NCI-H748 (cell line): ENCODE data around the gene PABPC3.

Source experiments
- DNase-seq: peaks from one replicate; lab custom pipeline; 2025; ENCODE audit not compliant: unreplicated experiment; lab: John Stamatoyannopoulos, UW

Gene PABPC3

DNA sequence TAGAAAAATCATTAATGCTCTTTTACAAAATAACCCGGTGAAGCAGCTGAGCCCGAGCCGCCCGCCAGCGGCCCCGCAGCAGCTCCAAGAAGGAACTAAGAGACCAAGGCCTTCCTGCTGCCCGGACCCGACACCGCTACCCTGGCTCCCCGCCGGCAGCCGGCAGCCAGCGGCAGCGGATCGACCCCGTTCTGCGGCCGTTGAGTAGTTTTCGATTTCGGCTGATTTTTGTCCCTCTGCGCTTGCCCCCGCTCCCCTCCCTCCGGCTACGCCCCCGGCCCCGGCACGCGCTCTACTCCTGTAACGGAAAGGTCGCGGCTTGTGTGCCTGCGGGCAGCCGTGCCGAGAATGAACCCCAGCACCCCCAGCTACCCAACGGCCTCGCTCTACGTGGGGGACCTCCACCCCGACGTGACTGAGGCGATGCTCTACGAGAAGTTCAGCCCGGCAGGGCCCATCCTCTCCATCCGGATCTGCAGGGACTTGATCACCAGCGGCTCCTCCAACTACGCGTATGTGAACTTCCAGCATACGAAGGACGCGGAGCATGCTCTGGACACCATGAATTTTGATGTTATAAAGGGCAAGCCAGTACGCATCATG, at the start of gene PABPC3:
TSS of gene PABPC3 (plus strand) at position 286 of the 603 bp plus-strand sequence. CDS start at position 349, 63 bp downstream.
- no peak for DNase-seq

DNA sequence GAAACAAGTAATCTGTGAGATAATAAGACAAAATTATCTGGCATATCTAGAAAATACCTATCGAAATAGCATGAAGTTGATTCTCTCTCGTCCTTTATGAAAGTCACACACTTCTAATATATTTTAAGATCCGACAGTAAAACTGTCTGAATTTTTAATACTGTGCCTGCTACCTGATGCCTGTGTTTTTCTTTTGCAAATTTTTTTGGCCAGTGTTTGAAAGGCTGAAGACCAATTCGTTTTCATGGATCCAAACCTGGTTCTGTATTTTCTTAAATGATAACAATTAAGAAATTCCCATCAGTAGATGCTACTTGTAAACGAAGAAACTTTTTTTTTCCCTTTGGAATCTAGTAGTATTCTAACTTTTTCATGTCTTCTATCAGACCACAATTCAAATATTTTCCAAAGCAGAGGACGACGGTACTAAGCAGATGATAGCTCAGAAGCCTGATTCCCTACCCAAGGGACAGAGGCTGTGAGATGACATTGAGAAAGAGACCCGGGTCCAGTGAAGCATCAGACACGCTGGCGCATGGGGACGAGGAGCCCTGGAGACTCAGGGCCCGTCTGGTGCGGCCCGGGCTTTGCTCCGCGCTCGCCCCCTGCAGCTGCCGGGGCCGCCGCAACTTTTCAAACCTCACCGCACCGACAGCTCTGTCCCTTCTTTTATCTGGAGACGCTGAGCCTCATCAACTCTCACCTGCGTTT, 49.5 kb upstream of the PABPC3 start:
- DNase-seq = peak; percentile 65

DNA sequence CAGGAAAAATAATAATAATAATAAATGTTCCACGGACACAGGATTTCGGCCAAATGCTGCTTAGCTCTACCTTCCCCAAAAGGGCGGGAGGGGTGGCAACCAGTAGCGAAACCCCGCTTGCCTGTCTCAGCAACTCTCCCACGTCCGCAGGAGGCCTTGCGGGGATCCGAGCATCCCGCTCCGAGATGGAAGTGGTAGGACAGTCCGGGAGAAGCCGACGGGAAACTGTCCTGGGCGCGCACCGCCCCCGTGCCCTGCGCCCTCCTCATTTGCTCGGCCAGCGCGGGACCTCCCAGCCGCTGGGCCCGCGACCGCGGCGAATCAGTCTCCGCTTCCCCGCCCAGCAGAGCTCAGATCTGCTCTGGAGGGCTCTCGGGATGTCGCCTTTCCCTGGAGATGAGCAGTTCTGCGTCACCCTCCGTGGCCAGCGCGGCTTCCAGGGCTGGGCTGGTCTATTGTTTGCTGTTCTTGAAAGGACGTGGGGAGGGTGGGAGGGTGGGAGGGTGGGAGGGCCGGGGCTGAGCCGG, 48.9 kb upstream of the PABPC3 start:
- DNase-seq = peak; percentile 86

DNA sequence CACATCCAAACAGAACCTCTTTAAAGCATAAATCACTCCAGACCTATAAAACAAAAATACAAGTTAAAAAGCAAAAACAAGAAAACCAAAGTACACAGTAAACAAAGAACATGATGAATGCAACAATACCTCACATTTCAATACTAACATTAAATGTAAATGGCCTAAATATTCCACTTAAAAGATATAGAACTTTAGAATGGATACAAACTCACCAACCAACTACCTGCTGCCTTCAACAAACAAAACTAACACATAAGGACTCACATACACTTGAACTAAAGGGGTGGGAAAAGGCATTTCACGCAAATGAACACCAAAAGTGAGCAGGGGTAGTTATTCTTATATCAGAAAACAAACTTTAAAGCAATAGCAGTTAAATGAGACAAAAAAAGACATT, 44.9 kb upstream of the PABPC3 start:
- no peak for DNase-seq

DNA sequence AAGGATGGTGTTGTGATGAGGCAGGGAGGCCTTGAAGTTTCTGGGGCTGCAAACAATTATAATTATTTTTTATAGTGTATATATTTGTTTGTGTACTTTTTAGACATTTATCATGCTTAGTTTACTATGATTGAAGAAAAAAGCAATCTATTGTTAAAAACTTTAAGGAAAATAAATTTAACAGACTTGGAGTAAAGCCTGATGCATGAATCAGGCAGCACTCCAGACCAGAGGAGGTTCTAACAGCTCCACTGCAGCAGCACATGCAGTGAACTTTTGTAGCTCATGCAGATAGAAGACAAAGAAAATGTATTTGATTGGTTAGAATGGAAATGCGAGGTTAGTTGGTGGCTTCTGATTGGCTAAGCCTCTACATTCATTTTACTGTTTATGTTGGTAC, 36.8 kb upstream of the PABPC3 start:
- no peak for DNase-seq

DNA sequence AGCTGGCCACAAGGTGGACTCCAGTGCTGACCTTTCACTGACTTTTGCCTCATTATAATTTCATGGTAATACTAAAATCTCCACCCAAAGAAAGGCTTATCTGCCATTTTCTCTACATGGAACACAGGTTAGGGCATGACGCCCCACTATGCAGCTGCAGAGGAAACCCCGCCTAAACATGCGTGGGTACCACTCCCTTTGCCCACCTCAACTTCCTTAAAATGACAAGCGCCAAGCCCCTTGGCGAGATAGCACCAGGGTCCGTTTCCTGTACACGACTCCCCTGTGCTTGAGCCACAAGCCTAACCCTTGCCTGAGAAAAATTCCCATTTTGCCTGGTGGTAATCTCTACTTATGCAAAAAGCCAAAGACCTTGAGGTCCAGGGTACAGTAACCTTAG, 36.0 kb upstream of the PABPC3 start:
- DNase-seq = no peak

DNA sequence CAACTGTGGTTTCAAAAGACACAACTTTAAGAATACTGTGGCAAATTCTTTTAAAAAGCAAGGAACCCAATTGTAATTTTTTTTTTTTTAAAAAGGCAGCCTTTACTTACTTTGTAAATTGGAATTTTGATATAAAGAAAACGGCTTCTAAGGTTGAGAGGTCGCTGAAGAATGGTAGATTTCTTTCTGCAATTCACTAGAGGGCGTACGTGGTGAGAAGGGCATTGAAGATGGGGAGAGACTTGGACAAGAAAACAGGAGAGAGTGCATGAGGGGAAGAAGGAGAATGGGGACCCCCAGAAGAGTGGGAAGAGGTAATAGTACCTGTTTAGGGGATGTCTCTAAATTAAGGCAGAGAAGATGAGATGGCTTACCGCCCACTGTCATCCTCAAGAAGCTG, 33.5 kb upstream of the PABPC3 start:
- DNase-seq = no peak

DNA sequence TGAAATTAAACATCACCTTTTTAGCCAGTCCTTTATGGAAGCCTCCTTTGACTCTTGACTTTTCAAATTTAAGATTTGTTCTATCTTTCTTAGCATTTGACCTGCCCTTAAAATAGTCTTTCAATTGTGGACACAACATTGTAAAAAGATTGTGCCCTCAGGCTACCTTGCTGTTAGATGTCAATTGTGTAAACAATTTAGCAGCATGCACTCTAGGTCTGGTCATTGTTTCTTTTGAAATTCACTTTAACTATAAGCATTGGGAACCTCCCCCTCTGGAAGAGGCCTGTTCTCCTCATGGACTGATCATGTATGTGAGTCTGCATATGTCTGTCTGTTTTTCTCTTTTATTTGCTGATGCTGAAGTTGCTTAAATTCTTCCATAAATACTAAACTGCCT, 31.5 kb upstream of the PABPC3 start:
- peak; percentile 89 for DNase-seq

DNA sequence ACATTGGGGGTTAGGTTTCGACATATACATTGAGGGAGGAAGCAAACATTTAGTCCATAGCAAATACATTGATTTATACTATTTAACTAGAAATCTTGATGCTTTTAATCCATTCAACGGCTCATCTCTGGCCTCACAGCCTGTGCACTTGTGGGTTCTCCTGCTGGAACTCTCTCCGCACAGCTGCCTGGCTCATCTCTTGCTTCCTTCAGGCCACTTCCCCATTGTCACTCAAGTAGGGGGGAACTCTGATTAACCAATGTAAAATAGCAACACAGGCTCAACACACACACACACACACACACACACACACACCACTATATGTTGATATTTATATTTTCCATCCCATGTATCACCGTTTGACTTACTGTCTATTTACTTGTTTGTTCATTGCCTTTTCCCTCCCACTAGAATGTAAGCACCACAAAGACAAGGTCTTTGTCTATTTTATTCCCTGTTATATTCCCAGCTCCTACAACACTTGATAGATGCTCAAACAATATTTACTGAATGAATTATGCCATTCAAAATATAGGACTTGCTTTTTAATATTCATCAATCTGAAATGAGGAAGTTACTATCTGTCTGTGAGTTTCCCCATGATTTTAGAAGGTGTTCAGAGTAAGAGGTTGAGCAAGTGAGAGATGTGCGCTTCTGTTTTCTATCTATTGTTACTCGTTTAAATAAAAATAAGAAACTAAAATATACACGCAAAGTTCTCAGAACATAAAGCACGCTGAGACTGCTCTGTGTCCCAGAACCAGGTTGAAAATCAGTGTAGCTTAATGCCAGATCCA, 29.8 kb upstream of the PABPC3 start:
- DNase-seq = no peak

DNA sequence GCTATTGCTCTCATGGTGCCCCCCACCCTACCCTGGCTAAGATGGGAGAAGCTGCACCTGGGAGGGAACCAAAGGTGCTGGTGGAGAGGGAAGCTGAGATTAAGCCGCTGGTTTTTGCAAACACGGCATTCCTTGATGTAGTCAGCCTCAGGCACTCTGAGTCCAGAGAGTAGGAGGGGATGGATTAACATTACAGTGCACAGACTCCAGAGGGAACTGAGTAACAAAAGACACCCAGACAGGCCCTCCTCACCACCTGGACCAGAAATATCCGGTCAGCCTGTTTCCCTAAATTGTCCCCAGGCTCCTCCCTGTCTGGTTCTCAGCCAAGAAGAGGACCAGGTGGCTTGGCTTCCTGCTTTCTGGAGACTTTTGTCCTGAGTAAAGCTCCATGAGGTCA, 28.9 kb upstream of the PABPC3 start:
- DNase-seq = peak; percentile 94

DNA sequence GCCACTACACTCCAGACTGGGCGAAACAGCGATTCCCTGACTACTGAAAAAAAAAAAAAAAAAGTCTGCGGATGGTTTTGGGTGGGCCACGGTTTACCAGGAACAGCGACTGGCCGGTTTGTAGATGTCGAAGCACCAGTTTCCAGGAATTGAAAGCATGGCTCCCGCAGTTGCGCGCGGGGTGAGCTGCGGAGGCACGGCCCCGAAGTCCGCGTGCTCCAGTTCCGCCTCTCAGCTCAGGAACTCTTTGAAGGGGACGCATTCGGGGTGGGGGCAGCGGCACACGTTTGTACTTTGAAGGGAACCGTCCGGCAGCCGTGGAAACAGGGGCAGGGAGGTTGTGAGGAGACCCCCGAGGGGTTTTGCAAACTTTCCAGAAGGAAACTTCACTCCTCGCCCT, 27.1 kb upstream of the PABPC3 start:
- no peak for DNase-seq

DNA sequence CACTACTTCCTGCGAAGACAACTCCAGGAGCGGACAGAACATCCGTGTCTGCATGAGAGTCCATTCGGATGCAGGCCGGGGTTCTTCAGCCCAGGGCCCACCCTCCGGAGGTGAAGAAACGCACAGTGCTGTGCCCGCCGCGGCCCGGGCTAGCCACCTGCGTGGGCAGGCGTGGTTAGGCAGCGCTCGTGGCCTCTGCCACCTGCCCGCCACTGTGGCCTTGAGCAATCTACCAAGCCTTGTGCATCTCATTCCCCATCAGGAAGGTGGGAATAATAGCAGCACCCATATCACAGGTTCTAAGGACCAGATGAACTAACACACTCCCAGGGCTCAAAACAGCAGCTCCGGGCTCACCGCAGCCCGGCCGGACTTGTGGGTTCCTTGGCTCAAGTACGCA, 26.7 kb upstream of the PABPC3 start:
- no peak for DNase-seq

DNA sequence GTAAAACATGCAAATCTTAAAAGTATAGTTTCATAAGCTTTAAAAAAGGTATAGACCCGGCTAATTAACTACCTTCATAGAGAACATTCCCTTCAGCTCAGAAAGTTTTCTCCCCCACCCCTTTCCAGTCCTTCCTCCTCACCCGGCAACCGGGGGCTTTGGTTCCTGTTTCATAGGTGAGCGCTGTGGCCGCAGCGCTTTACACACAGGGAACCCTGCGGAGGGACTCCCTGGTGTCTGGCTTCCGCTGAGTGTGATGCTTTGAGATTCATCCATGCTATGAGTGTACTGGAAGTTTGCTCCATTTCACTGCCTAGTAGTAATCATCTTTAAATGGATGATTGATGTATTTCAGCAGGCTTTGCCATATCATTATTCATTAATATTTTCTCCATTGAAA, 26.0 kb upstream of the PABPC3 start:
- peak; percentile 33 for DNase-seq

DNA sequence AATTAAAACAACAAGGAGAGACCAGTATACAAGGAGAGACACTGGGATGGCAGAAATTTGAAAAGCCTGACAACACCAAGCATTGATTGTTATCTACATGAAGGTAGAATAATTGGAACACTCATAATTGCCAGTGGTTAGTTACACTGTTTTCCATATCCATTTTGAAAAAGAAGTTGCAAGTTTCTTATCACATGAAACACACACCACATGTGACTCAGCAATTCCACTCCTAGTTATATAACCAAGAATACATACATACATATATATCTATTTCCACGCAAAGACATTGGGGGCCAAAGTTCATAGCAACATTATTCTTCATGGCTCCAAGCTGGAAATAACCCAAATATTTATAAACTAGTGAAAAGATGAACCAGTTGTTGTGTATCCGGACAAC, 15.2 kb upstream of the PABPC3 start:
- no peak for DNase-seq

DNA sequence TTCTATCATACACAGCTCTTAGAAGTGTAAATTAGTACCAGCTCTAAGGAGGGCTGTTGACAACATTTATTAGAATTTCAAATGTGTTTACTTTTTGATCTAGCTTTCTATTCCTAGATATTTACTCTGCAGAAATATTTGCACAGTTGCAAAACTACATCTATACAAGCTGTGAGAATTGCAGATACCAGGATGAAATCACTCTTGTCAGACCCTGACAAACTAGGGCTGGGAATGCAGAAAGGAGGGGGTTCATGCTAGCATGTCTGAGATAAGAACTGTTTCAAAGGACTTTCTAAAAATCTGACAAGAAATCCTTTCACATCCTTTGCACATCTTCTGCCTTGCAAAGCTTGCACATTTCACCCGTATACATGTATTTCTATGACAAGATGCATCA, 11.8 kb upstream of the PABPC3 start:
- DNase-seq = no peak

DNA sequence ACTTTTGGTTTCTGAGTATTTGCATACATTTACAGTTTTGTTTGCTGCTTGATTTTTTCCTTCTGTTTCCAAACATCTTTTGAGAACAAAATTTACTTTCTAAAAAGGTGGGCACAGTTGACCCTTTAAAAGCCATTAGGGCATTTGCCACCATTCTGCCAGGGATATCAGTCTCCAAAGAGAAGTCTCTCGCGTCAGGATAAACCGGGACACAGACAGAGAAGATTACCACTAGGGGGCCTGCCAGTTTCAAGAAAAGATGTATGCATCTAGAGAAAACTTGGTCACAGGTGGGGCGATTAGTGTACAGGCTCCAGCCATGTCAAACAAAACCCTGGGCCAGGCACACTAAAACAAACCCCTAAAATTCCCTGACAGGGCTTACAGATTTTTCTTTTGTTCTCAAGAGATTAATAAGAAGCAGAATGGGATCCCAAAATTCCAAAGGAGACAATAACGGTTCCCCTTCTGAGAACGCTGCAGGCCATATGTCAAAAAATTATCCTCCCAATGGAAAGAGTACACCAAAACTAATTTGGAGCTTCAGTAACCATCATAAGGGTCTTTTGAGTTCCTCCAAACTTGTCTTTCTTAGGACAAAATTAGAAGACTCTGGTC, 10.7 kb upstream of the PABPC3 start:
- DNase-seq = peak; percentile 83

DNA sequence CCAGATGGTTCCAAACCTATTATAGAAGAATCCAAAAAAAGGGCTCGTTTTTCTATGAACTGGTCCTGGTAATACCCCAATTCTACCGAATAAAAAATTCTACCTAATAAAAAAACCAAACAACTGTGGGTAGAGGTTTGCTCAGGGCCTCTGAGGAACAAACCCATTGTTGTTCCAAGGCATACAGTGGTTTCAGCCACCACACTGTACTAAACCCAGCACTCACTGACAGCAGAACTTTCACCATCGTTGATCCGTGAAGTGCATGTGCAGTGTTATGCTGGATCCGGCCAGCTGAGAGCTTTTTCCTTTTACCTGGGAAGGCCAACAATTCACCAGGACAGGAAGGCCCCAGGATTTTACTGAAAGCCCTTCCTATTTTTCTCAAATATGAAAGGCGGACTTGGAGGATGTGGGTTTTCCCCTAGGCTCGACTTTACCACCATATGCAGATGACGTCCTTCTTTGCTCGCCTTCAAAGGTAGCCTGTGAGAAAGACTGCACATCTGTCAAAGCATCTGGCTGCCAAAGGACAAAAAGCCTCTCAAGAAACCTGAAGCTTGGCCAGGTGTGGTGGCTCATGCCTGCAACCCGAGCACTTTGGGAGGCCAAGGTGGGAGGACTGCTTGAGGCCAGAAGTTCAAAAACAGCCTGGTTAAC, 7.2 kb upstream of the PABPC3 start:
- DNase-seq = no peak

DNA sequence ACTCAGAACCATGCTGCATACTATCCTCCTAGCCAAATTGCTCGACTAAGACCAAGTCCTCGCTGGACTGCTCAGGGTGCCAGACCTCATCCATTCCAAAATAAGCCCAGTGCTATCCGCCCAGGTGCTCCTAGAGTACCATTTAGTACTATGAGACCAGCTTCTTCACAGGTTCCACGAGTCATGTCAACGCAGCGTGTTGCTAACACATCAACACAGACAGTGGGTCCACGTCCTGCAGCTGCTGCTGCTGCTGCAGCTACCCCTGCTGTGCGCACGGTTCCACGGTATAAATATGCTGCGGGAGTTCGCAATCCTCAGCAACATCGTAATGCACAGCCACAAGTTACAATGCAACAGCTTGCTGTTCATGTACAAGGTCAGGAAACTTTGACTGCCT, 1.5 kb downstream of the PABPC3 start:
- peak; percentile 48 for DNase-seq

DNA sequence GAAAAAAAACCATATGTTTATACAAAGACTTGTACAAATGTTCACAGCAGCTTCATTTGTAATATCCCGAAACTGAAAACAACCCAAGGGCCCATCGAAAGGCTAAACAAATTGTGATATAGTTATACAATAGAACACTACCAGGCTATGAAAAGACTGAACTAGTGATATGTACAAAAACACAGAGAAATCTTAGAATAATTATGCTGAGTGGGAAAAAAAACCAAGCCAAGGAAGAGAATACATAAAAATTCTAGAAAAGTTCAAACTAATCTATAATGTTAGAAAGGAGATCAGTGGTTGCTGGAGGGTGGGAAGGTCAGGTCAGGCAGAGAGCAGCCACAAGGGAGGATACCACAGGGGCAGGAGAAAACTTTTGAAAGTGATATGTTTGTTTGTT, 7.8 kb downstream of the PABPC3 start:
- no peak for DNase-seq

DNA sequence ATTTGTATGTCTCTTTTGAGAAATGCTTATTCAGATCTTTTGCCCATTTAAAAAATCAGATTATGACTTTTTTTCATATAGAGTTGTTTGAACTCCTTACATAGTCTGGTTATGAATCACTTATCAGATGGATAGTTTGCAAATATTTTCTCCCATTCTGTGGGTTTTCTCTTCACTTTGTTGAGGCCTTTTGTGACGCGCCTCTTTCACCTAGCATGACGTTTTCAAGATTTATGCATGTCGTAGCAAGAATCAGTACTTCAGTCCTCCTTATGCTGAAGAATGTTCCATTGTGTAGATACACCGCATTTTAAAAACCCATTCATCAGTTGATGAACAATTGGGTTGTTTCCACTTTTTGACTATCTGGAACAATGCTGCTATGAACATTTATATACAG, 13.4 kb downstream of the PABPC3 start:
- DNase-seq = no peak
